ENCODE data around the gene TLCD4. TPM values are rescaled to one million over a fixed set of nuclear protein-coding genes. Genes with fewer than 3 reads are reported as not detected.

TLCD4 gene
- total RNA-seq, 1 donor from 2014 or later: 0.43 TPM

- H3K36me3 Mint-ChIP-seq (ENCODE audit: unreplicated experiment): no peaks in the 10 kb centered on the region
- H3K4me1 Mint-ChIP-seq (ENCODE audit: unreplicated experiment): no peaks in the 10 kb centered on the region
- no peaks in the 10 kb centered on the region for H3K9me3 Mint-ChIP-seq (ENCODE audit: unreplicated experiment)
- H3K27me3 Mint-ChIP-seq (ENCODE audit: unreplicated experiment): peaks cover 35% of the 10 kb centered on the region
- no peak overlapping the region for H3K27ac Mint-ChIP-seq (ENCODE audit: unreplicated experiment)
- DNase-seq (ENCODE audit: extremely low spot score, unreplicated experiment): no peak
- no peak overlapping the region for H3K4me3 Mint-ChIP-seq (ENCODE audit: unreplicated experiment)
- TF ChIP-seq CTCF (IDR thresholded peaks at IDR 0.05): no peak
Measured at GRCh38 chr1:95111014-95111413, 6.1 kb upstream of the TLCD4 start.

DNA sequence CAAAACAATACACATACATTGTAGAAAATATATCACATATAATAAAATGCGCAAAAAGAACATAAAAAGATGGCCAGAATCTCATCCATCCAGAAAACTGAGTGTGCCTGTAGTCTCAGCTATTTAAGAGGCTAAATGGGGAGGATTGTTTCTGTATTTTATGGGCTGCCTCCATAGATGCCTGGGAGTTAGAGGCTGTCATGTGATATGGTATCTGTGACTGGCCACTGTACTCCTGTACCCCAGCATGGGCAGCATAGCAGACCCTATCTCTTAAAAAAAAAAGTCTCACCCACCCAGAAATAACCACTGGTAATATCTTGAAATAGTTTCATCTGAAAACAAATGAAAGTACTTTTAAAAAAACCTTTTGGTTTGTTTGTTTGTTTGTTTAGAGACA lies 3.5 kb upstream of the TLCD4 start:
- H3K4me1 Mint-ChIP-seq (ENCODE audit: unreplicated experiment): peaks cover 10% of the 10 kb centered on the region
- no peak for DNase-seq (ENCODE audit: extremely low spot score, unreplicated experiment)
- TF ChIP-seq CTCF (IDR thresholded peaks at IDR 0.05): no peak
- peaks cover 53% of the 10 kb centered on the region for H3K27me3 Mint-ChIP-seq (ENCODE audit: unreplicated experiment)
- H3K27ac Mint-ChIP-seq (ENCODE audit: unreplicated experiment): no peak overlapping the region
- H3K9me3 Mint-ChIP-seq (ENCODE audit: unreplicated experiment): no peaks in the 10 kb centered on the region
- no peaks in the 10 kb centered on the region for H3K36me3 Mint-ChIP-seq (ENCODE audit: unreplicated experiment)
- no peak overlapping the region for H3K4me3 Mint-ChIP-seq (ENCODE audit: unreplicated experiment)

GRCh38 chr1:95115708-95116137 lies 1.4 kb upstream of the TLCD4 start:
- no peak overlapping the region for H3K27ac Mint-ChIP-seq (ENCODE audit: unreplicated experiment)

GRCh38 chr1:95116580-95117206 lies 462 bp upstream of the TLCD4 start:
- Mint-ChIP-seq H3K4me3 (ENCODE audit: unreplicated experiment) (peak overlapping the region; percentile 75), H3K27ac (ENCODE audit: unreplicated experiment) (no peak overlapping the region), H3K36me3 (ENCODE audit: unreplicated experiment) (no peaks in the 10 kb centered on the region), H3K9me3 (ENCODE audit: unreplicated experiment) (no peaks in the 10 kb centered on the region), H3K27me3 (ENCODE audit: unreplicated experiment) (peaks cover 66% of the 10 kb centered on the region), H3K4me1 (ENCODE audit: unreplicated experiment) (peaks cover 10% of the 10 kb centered on the region)
- DNase-seq (ENCODE audit: extremely low spot score, unreplicated experiment): no peak
- TF ChIP-seq CTCF (IDR thresholded peaks at IDR 0.05): peak; percentile 59

More at GRCh38 chr1:95115708-95116137, 1.4 kb upstream of the TLCD4 start:
- Mint-ChIP-seq H3K36me3 (ENCODE audit: unreplicated experiment) (no peaks in the 10 kb centered on the region), H3K27me3 (ENCODE audit: unreplicated experiment) (peaks cover 68% of the 10 kb centered on the region), H3K9me3 (ENCODE audit: unreplicated experiment) (no peaks in the 10 kb centered on the region), H3K4me1 (ENCODE audit: unreplicated experiment) (peaks cover 10% of the 10 kb centered on the region), H3K4me3 (ENCODE audit: unreplicated experiment) (no peak overlapping the region)
- DNase-seq (ENCODE audit: extremely low spot score, unreplicated experiment): no peak
- no peak for TF ChIP-seq CTCF (IDR thresholded peaks at IDR 0.05)

GRCh38 chr1:95118067-95118499 lies 928 bp downstream of the TLCD4 start:
- no peak for TF ChIP-seq CTCF (IDR thresholded peaks at IDR 0.05)
- no peak for DNase-seq (ENCODE audit: extremely low spot score, unreplicated experiment)
- H3K4me1 Mint-ChIP-seq (ENCODE audit: unreplicated experiment): peaks cover 10% of the 10 kb centered on the region
- no peaks in the 10 kb centered on the region for H3K36me3 Mint-ChIP-seq (ENCODE audit: unreplicated experiment)
- no peak overlapping the region for H3K27ac Mint-ChIP-seq (ENCODE audit: unreplicated experiment)
- H3K27me3 Mint-ChIP-seq (ENCODE audit: unreplicated experiment): peaks cover 62% of the 10 kb centered on the region
- no peaks in the 10 kb centered on the region for H3K9me3 Mint-ChIP-seq (ENCODE audit: unreplicated experiment)
- peak overlapping the region; percentile 74 for H3K4me3 Mint-ChIP-seq (ENCODE audit: unreplicated experiment)
